IMR-90 (cell line): Measurements from ENCODE around the gene WBP2. TPM values are rescaled to one million over a fixed set of nuclear protein-coding genes. Genes with fewer than 3 reads are reported as not detected.

Experiments used
- ATAC-seq: fragments of 200-7000 bp; cut with Tn5 transposase; 2 replicates; pipeline ENCODE4 v1.9.1; 2020; ENCODE audit warnings: low read depth, mild to moderate bottlenecking, moderate library complexity
- BruUV-seq: library from RNA; stranded (reverse); fragments of 400-500 nt; replicated peaks from 2 replicates; lab custom pipeline; 2021; lab: Mats Ljungman, UMichigan
- CTCF ChIA-PET: fragments of 300-600 bp; formaldehyde crosslinking; extraction: SDS; loops from one replicate; lab custom pipeline; 2021; ENCODE audit warnings: antibody characterized with exemption; lab: Yijun Ruan, JAX
- POLR2A ChIA-PET: fragments of 300-600 bp; sonication (Branson Sonifier 250); formaldehyde crosslinking; loops from one replicate; lab custom pipeline; 2022; ENCODE audit warnings: antibody characterized with exemption; ENCODE audit not compliant: unreplicated experiment; lab: Charles Lee
- DNase-seq: peaks from one replicate; pipeline ENCODE4 v3.0.0; 2013
- H2AFZ ChIP-seq: replicated peaks from 2 replicates; pipeline ENCODE3; 2013; ENCODE audit warnings: low read length, mild to moderate bottlenecking; ENCODE audit not compliant: poor library complexity
- H2AK5ac ChIP-seq: 2 replicates; pipeline ENCODE4 v1.6.1; 2013; ENCODE audit warnings: low read depth, low read length, inconsistent platforms
- H2AK9ac ChIP-seq: replicated peaks from 2 replicates; pipeline ENCODE3; 2013; ENCODE audit warnings: mild to moderate bottlenecking, low read depth, low read length, moderate library complexity; ENCODE audit not compliant: poor library complexity
- H2BK120ac ChIP-seq: 2 replicates; pipeline ENCODE4 v1.6.1; 2013; ENCODE audit warnings: low read depth, low read length, inconsistent platforms
- H2BK15ac ChIP-seq: 3 replicates; pipeline ENCODE4 v1.6.1; 2013; ENCODE audit warnings: low read depth, low read length, inconsistent platforms
- H2BK20ac ChIP-seq: 2 replicates; pipeline ENCODE4 v1.6.1; 2013; ENCODE audit warnings: low read depth, mild to moderate bottlenecking, inconsistent platforms, low read length, moderate library complexity
- H2BK5ac ChIP-seq: 2 replicates; pipeline ENCODE4 v1.6.1; 2013; ENCODE audit warnings: mild to moderate bottlenecking, low read depth, low read length, inconsistent platforms; ENCODE audit not compliant: poor library complexity, severe bottlenecking
- H3K14ac ChIP-seq: replicated peaks from 2 replicates; pipeline ENCODE4 v1.6.1; 2013; ENCODE audit warnings: low read depth, low read length, inconsistent platforms
- H3K18ac ChIP-seq: 2 replicates; pipeline ENCODE4 v1.6.1; 2013; ENCODE audit warnings: low read depth, low read length, control low read depth
- H3K23ac ChIP-seq: 2 replicates; pipeline ENCODE4 v1.6.1; 2013; ENCODE audit warnings: low read depth, low read length, inconsistent platforms
- H3K27ac ChIP-seq: 2 replicates; pipeline ENCODE4 v1.5.1; 2013; ENCODE audit warnings: mild to moderate bottlenecking, control low read depth, low read length; ENCODE audit not compliant: insufficient read depth
- H3K27me3 ChIP-seq: 2 replicates; pipeline ENCODE4 v1.6.1; 2013; ENCODE audit warnings: low read length; ENCODE audit not compliant: control insufficient read depth, insufficient read depth
- H3K36me3 ChIP-seq: 2 replicates; pipeline ENCODE4 v1.6.1; 2013; ENCODE audit warnings: low read length, mixed read lengths; ENCODE audit not compliant: control insufficient read depth, insufficient read depth
- H3K4ac ChIP-seq: 2 replicates; pipeline ENCODE4 v1.6.1; 2013; ENCODE audit warnings: low read depth, low read length, inconsistent platforms
- H3K4me1 ChIP-seq: 2 replicates; pipeline ENCODE4 v1.6.1; 2013; ENCODE audit warnings: low read length, mixed read lengths; ENCODE audit not compliant: control insufficient read depth, insufficient read depth
- H3K4me2 ChIP-seq: 2 replicates; pipeline ENCODE4 v1.6.1; 2013; ENCODE audit warnings: low read depth, mild to moderate bottlenecking, control low read depth, low read length, moderate library complexity
- H3K4me3 ChIP-seq: 2 replicates; pipeline ENCODE4 v1.5.1; 2013; ENCODE audit warnings: low read depth, mild to moderate bottlenecking, control low read depth, low read length, moderate library complexity; ENCODE audit not compliant: insufficient read depth
- H3K56ac ChIP-seq: 2 replicates; pipeline ENCODE4 v1.6.1; 2013; ENCODE audit warnings: low read length, inconsistent platforms; ENCODE audit not compliant: insufficient read depth; ENCODE audit errors: extremely low read depth
- H3K79me1 ChIP-seq, 2 experiments: 2 replicates each; pipeline ENCODE4 v1.6.1; 2013; ENCODE audit warnings: low read length in 2 of 2, inconsistent platforms in 1 of 2, low read depth in 1 of 2
- H3K9ac ChIP-seq: 2 replicates; pipeline ENCODE4 v1.6.1; 2013; ENCODE audit warnings: low read depth, low read length, control low read depth
- H3K9me1 ChIP-seq: 2 replicates; pipeline ENCODE4 v1.6.1; 2013; ENCODE audit warnings: low read length, inconsistent platforms; ENCODE audit not compliant: insufficient read depth
- H3K9me3 ChIP-seq: 2 replicates; pipeline ENCODE4 v1.6.1; 2013; ENCODE audit warnings: low read length; ENCODE audit not compliant: control insufficient read depth, insufficient read depth
- H4K20me1 ChIP-seq: 2 replicates; pipeline ENCODE4 v1.6.1; 2013; ENCODE audit warnings: low read length, inconsistent platforms; ENCODE audit not compliant: insufficient read depth
- H4K5ac ChIP-seq: 2 replicates; pipeline ENCODE4 v1.6.1; 2013; ENCODE audit warnings: mild to moderate bottlenecking, low read depth, low read length, control low read depth
- H4K8ac ChIP-seq, 2 experiments: 2 replicates each; pipeline ENCODE4 v1.6.1; 2013; ENCODE audit warnings: low read depth in 2 of 2, low read length in 2 of 2, control low read depth in 1 of 2, inconsistent platforms in 1 of 2
- H4K91ac ChIP-seq: 2 replicates; pipeline ENCODE4 v1.6.1; 2013; ENCODE audit warnings: low read depth, low read length, inconsistent platforms; ENCODE audit not compliant: insufficient read depth
- BHLHE40 ChIP-seq: fragments of 150-350 bp; IDR thresholded peaks from 2 replicates; pipeline ENCODE4 v1.6.1; 2016; ENCODE audit warnings: mild to moderate bottlenecking, low read depth, low read length
- CEBPB ChIP-seq: IDR thresholded peaks from 2 replicates; pipeline ENCODE4 v1.6.1; 2012; ENCODE audit warnings: low read depth, low read length, improper control_type of control experiment
- CHD1 ChIP-seq: IDR thresholded peaks from 2 replicates; pipeline ENCODE4 v1.6.1; 2012; ENCODE audit warnings: low read depth, low read length, improper control_type of control experiment
- MAFK ChIP-seq: IDR thresholded peaks from 2 replicates; pipeline ENCODE4 v1.6.1; 2012; ENCODE audit warnings: low read depth, low read length, improper control_type of control experiment
- MAZ ChIP-seq: IDR thresholded peaks from 2 replicates; pipeline ENCODE4 v1.6.1; 2012; ENCODE audit warnings: low read depth, mild to moderate bottlenecking, low read length, improper control_type of control experiment, moderate library complexity, borderline replicate concordance
- MXI1 ChIP-seq: IDR thresholded peaks from 2 replicates; pipeline ENCODE4 v1.6.1; 2012; ENCODE audit warnings: low read depth, mild to moderate bottlenecking, low read length, moderate library complexity, borderline replicate concordance
- NFE2L2 ChIP-seq: fragments of 150-350 bp; IDR thresholded peaks from 2 replicates; pipeline ENCODE4 v1.6.1; 2016; ENCODE audit warnings: low read depth, mild to moderate bottlenecking, low read length
- POLR2A ChIP-seq: IDR thresholded peaks from 2 replicates; pipeline ENCODE4 v1.6.1; 2012; ENCODE audit warnings: mild to moderate bottlenecking, low read depth, low read length
- RAD21 ChIP-seq: IDR thresholded peaks from 2 replicates; pipeline ENCODE4 v1.6.1; 2012; ENCODE audit warnings: low read length, improper control_type of control experiment
- RCOR1 ChIP-seq: IDR thresholded peaks from 2 replicates; pipeline ENCODE4 v1.6.1; 2012; ENCODE audit warnings: mild to moderate bottlenecking, low read length, improper control_type of control experiment; ENCODE audit not compliant: insufficient replicate concordance
- RFX5 ChIP-seq: IDR thresholded peaks from 2 replicates; pipeline ENCODE4 v1.8.0; 2012; ENCODE audit warnings: low read depth, mild to moderate bottlenecking, low read length, moderate library complexity
- SMC3 ChIP-seq: fragments of 150-350 bp; IDR thresholded peaks from 2 replicates; pipeline ENCODE4 v1.6.1; 2016; ENCODE audit warnings: low read depth, mild to moderate bottlenecking, antibody characterized with exemption, low read length, moderate library complexity
- USF2 ChIP-seq: fragments of 150-350 bp; IDR thresholded peaks from 2 replicates; pipeline ENCODE4 v1.6.1; 2017; ENCODE audit warnings: mild to moderate bottlenecking, antibody characterized with exemption, low read length, low read depth
- WGBS, 2 experiments: methylation state at CpG; one replicate each; pipeline versions ENCODE4 v1.1.5 to v1.1.7; 2013; ENCODE audit warnings: missing lambda C conversion rate in 2 of 2; ENCODE audit not compliant: insufficient read length in 1 of 2; ENCODE audit errors: extremely low coverage in 2 of 2; 5-methylcytosine and 5-hydroxymethylcytosine counted together
- dilution Hi-C: fragments of 300-500 bp; cut with HindIII; formaldehyde crosslinking; loops from one replicate; pipeline ENCODE4 v1.14.3; 2018; ENCODE audit warnings: low sequenced_read_pairs; ENCODE audit not compliant: unreplicated experiment
- in situ Hi-C: fragments of 300-500 bp; cut with MboI; formaldehyde crosslinking; loops from 3 replicates; pipeline ENCODE4 v1.14.3; 2019; ENCODE audit warnings: low sequenced_read_pairs, inconsistent platforms, mixed read lengths
- intact Hi-C: fragments of 100-400 bp; cut with micrococcal nuclease; formaldehyde crosslinking; loops from 2 replicates; pipeline ENCODE4 v1.10.0; 2022
- polyA plus RNA-seq, 3 experiments: library from polyadenylated mRNA; depleted of rRNA; stranded (reverse); fragments of >200 nt; gene quantifications; 2 replicates each; pipeline ENCODE4 v1.2.3, GENCODE V29; 2012; ENCODE audit warnings: low replicate concordance in 1 of 3
- total RNA-seq: library from RNA; depleted of rRNA; stranded (reverse); fragments of >200 nt; gene quantifications from 2 replicates; pipeline ENCODE4 v1.2.3, GENCODE V29; 2012
- TF ChIP-seq, protein P1 (sequence below): conservative IDR thresholded peaks from 2 replicates; pipeline ENCODE4 v1.5.1; 2012; ENCODE audit warnings: mild to moderate bottlenecking, low read depth, low read length, improper control_type of control experiment
- TF ChIP-seq, protein P2 (sequence below): fragments of 150-350 bp; IDR thresholded peaks from 2 replicates; pipeline ENCODE4 v1.6.1; 2016; ENCODE audit warnings: low read depth, mild to moderate bottlenecking, low read length, moderate library complexity, borderline replicate concordance

WBP2 gene
- total and polyA plus RNA-seq, 2 of the 4 experiments (the other 2 are of a cell fraction) = 9.0 to 35.5 TPM

DNA sequence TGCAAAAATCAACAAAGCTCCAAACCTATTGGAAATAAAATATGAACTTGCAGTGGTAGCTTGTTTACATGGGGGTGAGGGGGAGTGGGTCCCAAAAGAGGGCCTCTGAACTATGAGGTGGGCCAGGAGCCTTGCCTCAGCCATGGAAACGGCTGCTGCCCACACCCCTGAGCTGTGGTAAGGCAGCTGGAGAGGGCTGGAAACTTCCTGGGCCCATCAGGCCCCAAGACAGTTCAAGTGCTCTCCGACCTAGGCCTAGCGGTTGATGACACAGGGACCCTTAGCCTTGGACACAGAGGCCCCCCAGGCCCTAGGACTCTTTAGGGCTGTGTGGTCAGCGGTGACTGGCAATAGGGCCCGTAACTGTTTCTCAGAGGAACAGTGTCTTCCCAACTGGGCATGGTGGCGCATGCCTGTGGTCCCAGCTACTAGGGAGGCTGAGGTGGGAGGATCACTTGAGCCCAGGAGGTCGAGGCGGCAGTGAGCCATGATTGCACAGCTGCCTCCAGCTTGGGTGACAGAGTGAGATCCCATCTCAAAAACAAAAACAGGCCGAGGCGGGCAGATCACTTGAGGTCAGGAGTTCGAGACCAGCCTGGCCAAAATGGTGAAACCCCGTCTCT, 29.3 kb downstream of the WBP2 start:
- no peak for DNase-seq
- Histone ChIP-seq H4K91ac (no peak overlapping the region), H3K27ac (no peak overlapping the region), H2BK120ac (no peak overlapping the region), H4K8ac (no peak overlapping the region), H3K9me3 (no peaks in the 10 kb centered on the region), H2BK5ac (no peak overlapping the region), H3K14ac (no peak overlapping the region), H2AK5ac (no peak overlapping the region), H3K9me1 (no peaks in the 10 kb centered on the region), H2AK9ac (no peak overlapping the region), H4K20me1 (no peaks in the 10 kb centered on the region), H3K4me3 (no peak overlapping the region), H3K18ac (no peak overlapping the region), H3K23ac (no peak overlapping the region), H3K4ac (no peak overlapping the region), H3K36me3 (peaks cover 33% of the 10 kb centered on the region), H2AFZ (no peak overlapping the region), H3K9ac (no peak overlapping the region), H3K4me1 (no peaks in the 10 kb centered on the region; the same call in 1 of the 2 replicates), H3K27me3 (no peaks in the 10 kb centered on the region), H3K4me2 (no peak overlapping the region), H3K56ac (no peak overlapping the region), H3K79me1 (no peaks in the 10 kb centered on the region), H2BK20ac (no peak overlapping the region), H4K5ac (no peak overlapping the region), H2BK15ac (no peak overlapping the region)
- no TSS peak for BruUV-seq
- CTCF ChIA-PET = no interaction called here
- 100% methylated on average over 1 of the region's 12 CpGs; no CpG with 5 or more reads in 1 of the 2 experiments for WGBS, 2 experiments
- TF ChIP-seq USF2 (no peak), CEBPB (no peak), POLR2A (no peak), CHD1 (no peak), RFX5 (no peak), MAZ (no peak), MXI1 (no peak), MAFK (no peak), BHLHE40 (no peak), NFE2L2 (no peak), SMC3 (no peak), RCOR1 (no peak), RAD21 (no peak)
- TF ChIP-seq, protein P1, sequence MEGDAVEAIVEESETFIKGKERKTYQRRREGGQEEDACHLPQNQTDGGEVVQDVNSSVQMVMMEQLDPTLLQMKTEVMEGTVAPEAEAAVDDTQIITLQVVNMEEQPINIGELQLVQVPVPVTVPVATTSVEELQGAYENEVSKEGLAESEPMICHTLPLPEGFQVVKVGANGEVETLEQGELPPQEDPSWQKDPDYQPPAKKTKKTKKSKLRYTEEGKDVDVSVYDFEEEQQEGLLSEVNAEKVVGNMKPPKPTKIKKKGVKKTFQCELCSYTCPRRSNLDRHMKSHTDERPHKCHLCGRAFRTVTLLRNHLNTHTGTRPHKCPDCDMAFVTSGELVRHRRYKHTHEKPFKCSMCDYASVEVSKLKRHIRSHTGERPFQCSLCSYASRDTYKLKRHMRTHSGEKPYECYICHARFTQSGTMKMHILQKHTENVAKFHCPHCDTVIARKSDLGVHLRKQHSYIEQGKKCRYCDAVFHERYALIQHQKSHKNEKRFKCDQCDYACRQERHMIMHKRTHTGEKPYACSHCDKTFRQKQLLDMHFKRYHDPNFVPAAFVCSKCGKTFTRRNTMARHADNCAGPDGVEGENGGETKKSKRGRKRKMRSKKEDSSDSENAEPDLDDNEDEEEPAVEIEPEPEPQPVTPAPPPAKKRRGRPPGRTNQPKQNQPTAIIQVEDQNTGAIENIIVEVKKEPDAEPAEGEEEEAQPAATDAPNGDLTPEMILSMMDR = no peak
- TF ChIP-seq, protein P2, sequence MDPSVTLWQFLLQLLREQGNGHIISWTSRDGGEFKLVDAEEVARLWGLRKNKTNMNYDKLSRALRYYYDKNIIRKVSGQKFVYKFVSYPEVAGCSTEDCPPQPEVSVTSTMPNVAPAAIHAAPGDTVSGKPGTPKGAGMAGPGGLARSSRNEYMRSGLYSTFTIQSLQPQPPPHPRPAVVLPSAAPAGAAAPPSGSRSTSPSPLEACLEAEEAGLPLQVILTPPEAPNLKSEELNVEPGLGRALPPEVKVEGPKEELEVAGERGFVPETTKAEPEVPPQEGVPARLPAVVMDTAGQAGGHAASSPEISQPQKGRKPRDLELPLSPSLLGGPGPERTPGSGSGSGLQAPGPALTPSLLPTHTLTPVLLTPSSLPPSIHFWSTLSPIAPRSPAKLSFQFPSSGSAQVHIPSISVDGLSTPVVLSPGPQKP = no peak
- in situ Hi-C loops (no loop called here), intact Hi-C loops (loop anchor here (5.0 kb wide), 1 partner anchor 44 kb away; the partner anchor contains the start of gene UNK), dilution Hi-C loops (no loop called here)
- POLR2A ChIA-PET = no interaction called here
- no peak for ATAC-seq
